CD4-positive, alpha-beta T cell treated with Interferon alpha-2 for 1 hour (primary cell): ENCODE data around the gene CTIF.

Experiments
- DNase-seq, 2 donors: peaks; one replicate each; pipeline ENCODE4 v3.0.0-alpha.2; 2020 to 2022

Gene CTIF

GRCh38 chr18:48605408-48605845 is 66.6 kb downstream of the CTIF start:
- peak in 1 of 2 donors; percentile 3 for DNase-seq

GRCh38 chr18:48607056-48607984 is 68.5 kb downstream of the CTIF start:
- DNase-seq, result no peak

DNA sequence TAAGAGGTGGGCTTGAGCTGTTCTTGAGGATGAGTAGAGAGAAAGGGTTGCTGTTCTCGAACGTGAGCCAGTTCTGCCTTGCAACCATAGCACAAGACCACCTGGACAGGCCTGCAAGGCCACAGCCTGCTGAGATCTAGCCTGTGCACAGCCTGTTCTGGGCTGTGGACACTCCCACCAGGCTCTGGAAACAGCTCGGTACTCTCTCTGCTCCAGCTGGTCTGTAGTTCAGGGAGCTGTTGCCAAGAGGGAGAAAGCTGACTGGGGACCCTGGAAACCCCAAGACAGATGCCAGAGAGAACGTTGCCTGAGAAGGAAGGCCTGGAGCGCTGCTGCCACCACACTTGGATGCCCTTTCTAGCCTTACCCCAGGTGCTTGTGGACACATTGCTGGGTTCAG is 69.8 kb downstream of the CTIF start:
- DNase-seq, result no peak

GRCh38 chr18:48609114-48609513 is 70.3 kb downstream of the CTIF start:
- no peak for DNase-seq

GRCh38 chr18:48609820-48610815 is 71.3 kb downstream of the CTIF start:
- no peak for DNase-seq

GRCh38 chr18:48611203-48611602 is 72.4 kb downstream of the CTIF start:
- DNase-seq, result no peak

GRCh38 chr18:48611785-48612480 is 73.1 kb downstream of the CTIF start:
- DNase-seq, result no peak

DNA sequence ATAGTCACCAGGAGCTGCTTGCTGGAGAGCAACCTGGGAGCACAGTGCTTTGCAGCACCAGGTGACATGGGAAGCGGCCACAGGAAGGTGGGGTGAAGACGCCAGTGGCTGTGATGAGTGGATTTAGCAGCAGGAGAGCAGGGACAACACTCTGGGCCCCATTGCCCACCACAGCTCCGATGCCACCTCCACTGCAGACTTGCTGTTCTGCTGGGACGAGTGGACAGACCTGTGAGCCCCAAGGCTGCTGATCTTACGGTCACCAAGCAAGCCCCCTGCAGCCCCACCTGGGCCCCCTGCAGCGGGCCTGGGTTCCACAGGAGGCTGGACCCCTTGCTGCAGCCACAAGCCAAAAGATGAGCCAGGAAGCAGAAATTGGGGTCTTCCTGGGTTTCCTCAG is 73.7 kb downstream of the CTIF start:
- no peak for DNase-seq

GRCh38 chr18:48612917-48613316 is 74.1 kb downstream of the CTIF start:
- DNase-seq, result no peak

DNA sequence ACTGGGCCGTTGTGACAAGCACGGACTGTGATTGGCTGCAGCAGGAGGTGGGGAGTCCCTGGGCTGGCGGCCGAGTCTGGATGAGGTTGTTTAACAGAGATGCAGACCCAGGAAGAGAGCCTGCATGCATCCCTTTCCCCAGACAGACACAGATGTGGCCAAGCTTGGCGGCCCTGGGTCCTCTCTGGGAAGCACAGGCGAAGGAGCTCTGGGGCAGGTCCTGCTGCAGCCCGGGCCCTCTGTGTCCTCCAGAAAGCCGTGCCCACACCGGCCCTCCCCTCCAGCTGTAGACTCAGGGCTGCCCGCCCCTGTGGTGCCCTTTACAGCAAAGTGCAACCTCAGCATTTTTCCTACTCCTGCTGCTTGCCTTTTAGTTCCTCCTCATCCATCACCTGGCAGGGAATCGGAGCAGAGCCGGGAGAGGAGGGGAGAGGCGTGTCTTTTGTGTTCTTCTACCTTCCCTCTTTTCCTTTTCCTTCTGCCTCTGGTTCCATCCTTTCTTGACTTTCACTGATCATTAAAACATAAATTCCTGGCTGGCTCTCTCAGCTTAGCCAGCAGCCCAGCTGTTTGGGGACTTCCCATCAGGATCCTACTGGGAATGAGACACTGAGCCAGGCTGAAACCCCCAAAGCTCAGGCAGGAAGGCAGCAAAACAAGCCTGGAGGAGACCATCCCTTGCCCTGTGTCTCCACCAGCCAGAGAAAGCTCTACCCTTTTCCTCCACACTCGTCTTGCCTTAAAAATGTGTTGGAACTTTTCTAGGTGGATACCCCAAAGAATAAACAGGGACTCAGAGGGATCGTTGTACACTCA is 75.0 kb downstream of the CTIF start:
- DNase-seq, result no peak

- no peak for DNase-seq
Measured at GRCh38 chr18:48615566-48616401, 77.0 kb downstream of the CTIF start.

DNA sequence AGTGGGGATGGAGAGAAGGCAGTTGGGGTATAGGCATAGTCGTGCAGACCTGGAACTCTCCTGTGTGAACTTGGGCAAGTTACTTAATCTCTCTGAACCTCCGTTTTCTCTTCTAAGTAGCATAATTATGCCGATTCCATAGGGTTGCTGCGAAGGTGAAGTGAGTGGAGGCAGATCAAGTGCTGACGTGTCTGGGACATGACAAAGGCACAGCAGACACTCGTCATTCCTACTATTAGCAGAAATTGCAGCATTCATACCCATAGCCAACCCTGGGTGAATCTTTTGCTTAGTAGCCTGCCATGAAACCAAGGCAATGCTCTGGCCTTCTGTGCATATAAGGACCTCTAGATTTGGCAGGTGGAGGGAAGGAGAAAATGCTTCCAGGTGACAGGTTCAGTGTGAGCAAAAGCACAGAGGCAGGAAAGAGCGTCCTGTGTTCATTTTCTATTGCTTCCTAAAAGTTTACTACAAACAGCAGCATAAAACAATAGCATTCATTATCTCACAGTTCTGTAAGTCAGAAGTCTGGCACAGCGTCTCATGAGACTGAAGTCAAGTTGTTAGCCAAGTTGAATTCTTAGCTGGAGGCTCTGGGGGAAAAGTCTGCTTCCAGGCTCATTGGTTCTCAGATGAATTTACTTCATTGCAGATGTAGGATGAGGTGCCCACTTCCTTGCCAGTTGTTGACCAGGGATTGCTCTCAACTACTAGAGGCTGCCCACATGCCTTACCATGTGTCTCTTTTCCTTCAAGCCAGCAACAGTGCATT is 77.8 kb downstream of the CTIF start:
- DNase-seq, result no peak

- no peak for DNase-seq
Measured at GRCh38 chr18:48617844-48618497, 79.1 kb downstream of the CTIF start.

DNA sequence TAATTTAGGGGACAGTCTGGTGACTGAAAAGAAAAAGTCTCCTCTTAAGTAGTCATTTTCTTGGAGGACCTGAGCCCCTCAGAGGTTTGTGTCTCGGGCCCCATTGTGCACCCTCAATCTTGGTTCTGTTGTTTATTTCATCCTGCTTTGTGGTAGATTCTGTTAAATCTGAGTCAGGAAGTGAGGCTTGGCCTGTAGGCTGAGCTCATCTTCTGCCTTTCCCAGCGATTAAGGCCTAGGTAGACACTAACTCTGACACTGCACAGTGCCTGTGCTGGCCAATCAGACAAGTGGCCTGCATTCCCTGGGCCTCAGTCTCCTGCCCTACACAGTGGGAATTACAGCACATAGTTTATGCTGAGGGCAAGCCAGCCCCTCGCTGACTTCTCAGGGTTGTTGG is 80.2 kb downstream of the CTIF start:
- no peak for DNase-seq

- DNase-seq, result no peak
Measured at GRCh38 chr18:48619501-48619900, 80.7 kb downstream of the CTIF start.

DNA sequence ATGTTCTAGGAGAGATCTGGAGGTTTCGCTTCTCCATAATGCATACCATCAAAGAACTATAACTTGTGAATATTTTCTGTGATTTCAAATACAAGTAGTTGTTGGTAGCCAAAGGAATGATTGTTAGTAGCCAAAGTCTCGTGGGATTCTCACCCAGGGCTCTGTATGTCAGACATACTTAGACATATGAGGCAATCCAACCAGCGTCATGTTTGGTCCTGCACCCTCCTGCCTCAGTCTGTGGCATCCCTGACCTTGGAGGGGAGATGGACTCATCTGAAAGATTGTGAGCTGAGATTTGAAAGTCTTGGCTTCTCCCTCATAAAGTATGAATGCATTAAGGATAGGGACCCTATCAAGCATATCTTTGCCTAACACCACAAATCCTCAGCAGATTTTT is 81.2 kb downstream of the CTIF start:
- no peak for DNase-seq

DNA sequence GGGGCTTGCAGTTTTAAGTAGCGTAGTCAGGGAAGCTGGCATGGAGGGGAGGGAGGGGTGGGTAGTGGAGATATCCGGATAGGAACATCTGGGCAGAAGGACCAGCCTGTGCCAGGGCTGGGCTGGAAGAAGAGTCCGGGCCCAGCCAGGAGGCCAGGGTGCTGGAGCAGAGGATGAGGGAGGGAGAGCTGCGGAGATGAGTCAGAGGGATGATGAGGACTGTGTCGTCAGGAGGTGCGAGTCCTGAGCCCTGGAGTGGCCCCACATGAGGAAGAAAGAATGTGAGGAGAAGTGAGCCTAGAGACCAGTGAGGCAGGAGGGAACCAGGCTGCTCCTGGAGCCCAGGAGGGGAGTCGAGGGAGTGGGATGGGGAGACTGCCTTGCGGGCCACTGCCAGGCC is 82.4 kb downstream of the CTIF start:
- no peak for DNase-seq

DNA sequence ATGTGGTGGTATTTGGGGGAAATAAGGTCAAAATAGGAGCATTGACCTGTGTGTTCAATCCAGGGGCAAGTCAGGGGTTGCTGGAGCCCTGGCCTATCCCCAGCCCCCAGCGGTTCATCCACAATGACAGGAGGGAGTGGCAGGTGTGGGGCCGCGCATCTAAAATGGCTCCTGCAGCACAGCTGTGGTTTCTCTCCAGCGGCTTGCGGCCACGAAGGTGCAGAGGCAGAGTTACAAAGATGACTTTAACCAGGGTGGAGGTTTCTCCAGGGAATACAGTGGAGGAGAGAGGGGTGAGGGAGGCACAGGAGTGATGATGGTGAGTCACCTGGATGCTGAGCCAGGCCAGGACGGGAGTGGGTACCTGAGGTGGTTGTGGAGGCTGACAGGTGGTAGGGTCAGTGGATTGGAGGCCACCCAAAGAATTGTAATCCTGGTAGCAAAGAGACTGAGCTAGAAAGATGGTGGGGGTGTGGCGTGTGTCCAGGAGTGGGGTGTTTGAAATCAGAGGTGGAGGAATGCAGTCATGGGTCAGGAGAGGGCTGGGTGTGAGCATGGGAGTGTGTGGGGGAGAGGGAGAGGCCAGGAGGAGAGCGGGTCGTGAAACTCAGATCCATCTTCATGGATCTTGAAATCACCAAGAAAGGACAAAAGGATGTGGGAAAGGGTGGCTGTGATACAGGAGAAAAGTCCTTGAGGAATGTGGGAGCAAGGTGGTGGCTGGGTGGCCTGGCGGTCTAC is 83.2 kb downstream of the CTIF start:
- no peak for DNase-seq

DNA sequence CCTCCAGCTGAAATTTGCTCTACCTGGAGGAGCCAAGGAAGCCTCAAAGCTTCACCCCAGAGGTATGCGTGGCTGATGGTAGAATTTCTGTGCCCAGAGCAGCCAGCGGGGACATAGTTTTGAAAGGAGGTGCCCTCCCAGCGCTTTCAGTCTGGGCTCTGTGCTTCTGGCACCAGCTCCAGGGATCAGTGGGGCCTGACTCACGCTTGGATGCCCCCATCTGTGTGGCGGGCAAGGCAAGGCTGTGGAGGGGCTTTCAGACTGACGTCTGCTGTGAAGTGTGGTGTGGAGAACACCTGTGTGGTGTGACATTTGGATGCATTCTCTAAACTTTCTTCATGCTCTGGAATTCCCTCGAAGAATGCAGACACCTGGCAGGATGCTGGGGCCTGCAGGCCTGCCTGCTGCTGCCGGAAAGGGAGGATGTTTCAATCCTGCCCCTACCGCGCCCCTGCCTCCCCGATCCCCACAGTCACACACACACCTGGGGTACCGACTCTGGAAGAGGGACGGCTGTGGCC is 84.1 kb downstream of the CTIF start:
- DNase-seq, result no peak
